Measurements from ENCODE around the gene BRAF.

- TF ChIP-seq CTCF (tag by site-specific recombination; IDR thresholded peaks at IDR 0.05) (no peak), ZNF24 (tag by site-specific recombination; IDR thresholded peaks at IDR 0.05) (no peak), GLI4 (tag by site-specific recombination; IDR thresholded peaks at IDR 0.05) (no peak), INSM2 (tag by site-specific recombination; IDR thresholded peaks at IDR 0.05) (no peak), ZNF600 (tag by site-specific recombination; IDR thresholded peaks at IDR 0.05) (no peak), ZNF121 (tag by site-specific recombination; IDR thresholded peaks at IDR 0.05) (no peak), SP3 (tag by site-specific recombination; IDR thresholded peaks at IDR 0.05) (no peak), ZBTB21 (tag by site-specific recombination; IDR thresholded peaks at IDR 0.05) (no peak), ZNF791 (tag by site-specific recombination; IDR thresholded peaks at IDR 0.05) (no peak), ZSCAN18 (tag by site-specific recombination; IDR thresholded peaks at IDR 0.05) (no peak)
Observed at GRCh38 chr7:140896996-140897395, 27.7 kb downstream of the BRAF start.

All from HEK293 (cell line).